NCI-H1417 treated with DMSO at 0.1 percent for 48 hours (cell line): ENCODE results near the gene UPB1.

Experiments used
- DNase-seq: peaks from one replicate; lab custom pipeline; 2025; lab: John Stamatoyannopoulos, UW

UPB1 gene

GRCh38 chr22:24494528-24495364, at the start of gene UPB1:
UPB1 (plus strand) TSS chr22:24495332; CDS start chr22:24495404, 72 bp downstream.
- no peak for DNase-seq

- no peak for DNase-seq
Measured at GRCh38 chr22:24445481-24446259, 49.5 kb upstream of the UPB1 start.

GRCh38 chr22:24446260-24446611, 48.9 kb upstream of the UPB1 start:
- DNase-seq = no peak

- peak; percentile 55 for DNase-seq
Measured at GRCh38 chr22:24450610-24451009, 44.5 kb upstream of the UPB1 start.

- no peak for DNase-seq
Measured at GRCh38 chr22:24451162-24451561, 44.0 kb upstream of the UPB1 start.

GRCh38 chr22:24453853-24454252, 41.3 kb upstream of the UPB1 start:
- DNase-seq = no peak

- no peak for DNase-seq
Measured at GRCh38 chr22:24455039-24455438, 40.1 kb upstream of the UPB1 start.

GRCh38 chr22:24455751-24456426, 39.2 kb upstream of the UPB1 start:
- no peak for DNase-seq

GRCh38 chr22:24457894-24458420, 37.2 kb upstream of the UPB1 start:
- no peak for DNase-seq

- no peak for DNase-seq
Measured at GRCh38 chr22:24459911-24460310, 35.2 kb upstream of the UPB1 start.

- DNase-seq = no peak
Measured at GRCh38 chr22:24460418-24461089, 34.6 kb upstream of the UPB1 start.

GRCh38 chr22:24463071-24463760, 31.9 kb upstream of the UPB1 start:
- DNase-seq = no peak

GRCh38 chr22:24465566-24465965, 29.6 kb upstream of the UPB1 start:
- DNase-seq = no peak

- DNase-seq = no peak
Measured at GRCh38 chr22:24465975-24466374, 29.2 kb upstream of the UPB1 start.

- no peak for DNase-seq
Measured at GRCh38 chr22:24466716-24467328, 28.3 kb upstream of the UPB1 start.

GRCh38 chr22:24467340-24467739, 27.8 kb upstream of the UPB1 start:
- DNase-seq = no peak

GRCh38 chr22:24471570-24471969, 23.6 kb upstream of the UPB1 start:
- no peak for DNase-seq

- DNase-seq = no peak
Measured at GRCh38 chr22:24473284-24473683, 21.8 kb upstream of the UPB1 start.

- no peak for DNase-seq
Measured at GRCh38 chr22:24474221-24474620, 20.9 kb upstream of the UPB1 start.

GRCh38 chr22:24474649-24475255, 20.4 kb upstream of the UPB1 start:
- DNase-seq = no peak
